Superior temporal gyrus (tissue), 1 donor: ENCODE measurements around the gene NCOA1.
"Not testable (repeated sequence)": the region's sequence is repeated elsewhere in the genome, so short reads cannot be mapped to it uniquely, and the experiment has no call there.

Experiments used
- DNase-seq: peaks from one replicate; pipeline ENCODE4 v3.0.0-alpha.2; 2016; ENCODE audit errors: extremely low spot score

The NCOA1 gene

DNA sequence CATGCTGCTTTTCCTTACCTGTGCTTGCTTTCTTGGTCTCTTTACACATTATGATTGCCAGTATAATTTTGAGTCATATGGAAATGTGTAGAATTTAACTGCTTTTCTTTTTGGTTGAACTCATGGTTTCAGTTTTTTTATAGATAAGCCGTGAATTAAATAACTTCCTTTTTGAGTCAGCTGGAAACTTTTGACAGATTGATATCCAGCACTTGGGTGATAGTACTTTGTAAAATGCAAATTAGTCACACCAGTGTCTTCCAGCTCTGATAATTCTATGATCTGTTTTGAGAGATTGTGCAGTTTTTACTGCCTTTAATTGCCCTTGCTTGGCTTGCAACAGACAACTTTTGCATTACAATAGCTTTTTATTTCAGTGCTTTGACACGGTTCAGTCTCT lies 86.4 kb downstream of the NCOA1 start:
- no peak for DNase-seq

- DNase-seq: no peak
These were observed 88.2 kb downstream of the NCOA1 start for GRCh38 chr2:24579053-24579803.

DNA sequence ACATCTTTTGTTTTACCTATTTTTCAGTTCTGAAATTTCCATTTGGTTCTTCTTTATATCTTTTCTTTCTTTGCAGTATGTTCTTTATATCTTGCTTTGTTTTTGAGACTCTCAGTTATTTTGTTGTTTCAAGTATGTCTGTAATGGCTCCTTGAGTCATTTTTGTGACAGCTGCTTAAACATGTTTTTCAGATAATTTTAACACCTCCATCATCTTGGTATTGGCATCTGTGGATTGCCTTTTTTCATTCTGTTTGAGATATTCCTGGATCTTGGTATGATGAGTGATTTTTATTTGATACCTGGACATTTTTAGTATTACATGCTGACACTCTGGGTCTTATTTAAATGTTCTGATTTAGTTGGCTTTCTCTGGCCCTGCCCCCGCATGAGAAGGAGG lies 89.5 kb downstream of the NCOA1 start:
- no peak for DNase-seq

DNA sequence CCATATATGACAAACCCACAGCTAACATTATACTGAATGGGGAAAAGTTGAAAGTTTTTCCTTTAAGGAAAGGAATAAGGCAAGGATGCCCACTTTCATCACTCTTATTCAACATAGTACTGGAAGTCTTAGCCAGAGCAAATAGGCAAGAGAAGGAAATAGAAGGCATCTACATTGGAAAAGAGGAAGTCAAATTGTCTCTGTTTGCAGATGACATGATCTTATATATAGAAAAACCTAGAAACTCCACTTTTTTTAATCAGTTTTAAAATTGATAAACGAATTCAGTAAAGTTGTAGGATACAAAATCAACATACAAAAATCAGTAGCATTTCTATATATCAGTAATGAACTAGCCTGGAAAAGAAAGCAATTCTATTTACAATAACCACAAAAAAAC lies 90.9 kb downstream of the NCOA1 start:
- DNase-seq: not testable (repeated sequence)

GRCh38 chr2:24586955-24587354 lies 95.9 kb downstream of the NCOA1 start:
- DNase-seq: no peak

GRCh38 chr2:24588294-24588693 lies 97.2 kb downstream of the NCOA1 start:
- DNase-seq: no peak

- no peak for DNase-seq
These were observed 101.5 kb downstream of the NCOA1 start for GRCh38 chr2:24592441-24593100.

GRCh38 chr2:24594283-24594682 lies 103.2 kb downstream of the NCOA1 start:
- no peak for DNase-seq

GRCh38 chr2:24597181-24597870 lies 106.3 kb downstream of the NCOA1 start:
- no peak for DNase-seq

DNA sequence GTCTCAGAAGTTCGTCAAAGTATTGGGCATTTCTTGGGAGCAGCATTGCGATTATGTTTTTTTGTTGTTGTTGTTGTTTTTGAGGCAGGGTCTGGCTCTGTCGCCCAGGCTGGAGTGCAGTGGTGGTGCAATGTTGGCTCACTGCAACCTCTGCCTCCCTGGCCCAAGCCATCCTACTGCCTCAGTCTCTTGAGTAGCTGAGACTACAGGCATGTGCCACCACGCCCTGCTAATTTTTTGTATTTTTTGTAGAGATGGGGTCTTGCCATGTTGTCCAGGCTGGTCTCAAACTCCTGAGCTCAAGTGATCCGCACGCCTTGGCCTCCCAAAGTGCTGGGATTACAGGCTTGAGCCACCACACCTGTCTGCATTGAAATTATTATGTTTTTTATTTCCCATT lies 109.1 kb downstream of the NCOA1 start:
- DNase-seq: not testable (repeated sequence)

DNA sequence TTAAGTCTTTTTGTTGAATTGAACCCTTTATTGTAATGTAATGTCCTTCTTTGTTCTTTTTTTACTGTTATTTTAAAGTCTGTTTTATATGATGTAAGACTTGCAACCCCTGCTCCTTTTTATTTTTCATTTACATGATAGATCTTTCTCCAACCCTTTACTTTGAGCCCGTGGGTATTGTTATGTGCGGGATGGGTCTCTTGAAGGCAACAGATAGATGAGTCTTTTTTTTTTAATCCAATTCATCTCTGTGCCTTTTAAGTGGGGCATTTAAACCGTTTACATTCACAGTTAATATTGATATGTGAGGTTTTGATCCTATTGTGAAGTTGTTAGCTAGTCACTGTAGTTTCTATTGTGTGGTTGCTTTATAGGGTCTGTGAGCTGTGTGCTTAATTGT lies 120.6 kb downstream of the NCOA1 start:
- no peak for DNase-seq

DNA sequence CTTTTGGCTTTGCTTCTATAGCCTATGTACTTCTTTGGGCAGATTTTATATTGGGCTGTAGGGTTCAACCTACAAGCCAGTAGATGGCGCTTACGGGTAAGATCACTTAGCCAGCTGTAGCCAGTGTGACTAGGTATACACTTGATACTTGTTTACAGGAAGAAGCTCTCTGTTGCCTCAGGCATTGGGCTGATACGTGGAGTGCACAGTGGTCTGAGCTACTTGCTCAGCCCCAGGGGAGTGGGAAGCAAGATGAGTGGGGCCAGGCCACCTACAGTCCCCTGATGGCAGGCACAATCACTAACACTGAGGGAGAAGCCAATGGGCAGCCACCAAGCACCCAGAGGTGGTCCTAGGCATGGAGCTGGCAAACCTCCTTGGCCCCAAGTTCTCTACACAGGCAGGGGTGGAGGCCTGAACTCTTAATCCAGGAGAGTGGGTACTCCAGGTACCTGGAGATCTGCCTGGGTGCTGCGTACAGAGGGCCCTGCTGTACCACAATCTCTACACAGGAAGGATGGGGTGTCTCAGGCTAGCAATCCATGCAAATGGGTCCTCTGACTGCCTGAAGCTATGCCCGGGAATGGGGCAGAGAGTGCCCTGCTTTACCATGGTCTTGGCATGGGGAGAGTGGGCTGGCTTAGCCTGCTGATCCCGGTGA lies 122.2 kb downstream of the NCOA1 start:
- no peak for DNase-seq

- no peak for DNase-seq
These were observed 125.6 kb downstream of the NCOA1 start for GRCh38 chr2:24616616-24617015.

- no peak for DNase-seq
These were observed 126.4 kb downstream of the NCOA1 start for GRCh38 chr2:24617424-24617823.

DNA sequence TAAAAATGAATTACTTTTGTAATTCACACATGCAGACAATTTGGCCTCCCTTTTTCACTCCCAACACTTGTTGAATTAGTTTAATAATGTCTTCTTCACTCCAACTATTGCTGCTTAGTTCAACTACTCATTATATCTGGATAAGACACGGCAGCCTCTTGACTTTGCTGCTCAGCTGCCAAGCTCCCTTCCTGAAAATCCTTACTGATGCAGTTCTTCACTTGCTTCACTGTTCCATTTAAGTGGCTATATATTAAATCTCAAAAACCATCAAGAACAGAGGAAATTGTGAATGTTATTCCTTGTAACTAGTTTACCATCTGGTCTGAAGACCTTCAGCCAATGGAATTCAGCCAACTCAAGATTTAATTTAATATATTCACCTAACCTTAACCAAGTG lies 127.1 kb downstream of the NCOA1 start:
- DNase-seq: no peak

- DNase-seq: no peak
These were observed 127.6 kb downstream of the NCOA1 start for GRCh38 chr2:24618680-24619079.

DNA sequence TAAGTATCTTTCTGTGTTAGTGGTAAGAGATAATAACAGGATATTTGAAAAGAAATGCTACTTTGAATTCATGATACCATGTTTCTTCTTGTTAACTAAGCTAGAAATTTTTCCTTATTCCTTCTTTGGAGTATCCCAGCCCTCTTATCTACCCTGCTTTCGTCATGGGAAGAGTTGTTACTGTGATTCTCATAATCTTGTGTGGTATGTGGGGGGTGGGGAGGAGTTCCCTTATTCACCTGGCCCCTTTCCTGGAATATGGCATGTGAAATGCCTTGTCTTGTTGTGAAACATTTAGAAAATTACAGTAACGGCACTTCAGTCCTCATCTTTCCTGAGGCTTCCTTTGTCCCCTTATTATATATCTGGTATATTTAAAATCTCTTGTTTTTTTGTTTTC lies 129.9 kb downstream of the NCOA1 start:
- DNase-seq: no peak

DNA sequence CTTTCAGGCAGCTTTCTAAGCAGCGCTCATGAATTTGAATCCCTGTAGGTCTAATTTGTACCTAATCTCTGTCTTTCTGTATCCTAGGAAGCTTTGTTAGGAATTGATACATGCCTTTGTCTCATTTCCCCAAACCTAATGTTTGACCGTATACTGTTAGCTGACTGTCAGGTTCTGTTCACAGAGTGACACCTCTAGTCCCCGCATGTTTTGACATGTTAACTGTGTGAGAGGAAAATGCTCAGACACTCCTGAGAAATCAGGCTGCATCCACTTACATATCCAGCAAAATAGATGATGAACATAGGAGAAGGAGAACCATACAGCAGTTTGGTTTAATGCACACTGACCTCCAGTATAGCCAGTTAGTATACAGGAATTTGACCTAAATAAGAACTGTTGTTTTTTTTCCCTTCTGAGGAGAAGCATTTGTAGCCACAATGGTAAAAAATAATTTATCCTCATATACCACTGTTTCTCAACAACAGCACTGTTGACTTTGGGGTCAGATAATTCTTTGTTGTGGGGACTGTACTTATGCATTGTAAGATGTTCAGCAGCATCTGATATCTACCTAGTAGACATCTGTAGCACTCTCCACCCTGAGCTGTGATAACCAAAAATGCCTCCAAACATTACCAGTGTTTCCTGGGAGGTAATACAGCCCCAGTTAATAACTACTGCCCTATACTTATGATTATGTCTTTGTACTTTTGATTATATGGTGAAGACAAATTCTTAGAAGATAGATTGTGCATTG lies 130.9 kb downstream of the NCOA1 start:
- DNase-seq: no peak

- DNase-seq: no peak
These were observed 132.5 kb downstream of the NCOA1 start for GRCh38 chr2:24623535-24623934.

DNA sequence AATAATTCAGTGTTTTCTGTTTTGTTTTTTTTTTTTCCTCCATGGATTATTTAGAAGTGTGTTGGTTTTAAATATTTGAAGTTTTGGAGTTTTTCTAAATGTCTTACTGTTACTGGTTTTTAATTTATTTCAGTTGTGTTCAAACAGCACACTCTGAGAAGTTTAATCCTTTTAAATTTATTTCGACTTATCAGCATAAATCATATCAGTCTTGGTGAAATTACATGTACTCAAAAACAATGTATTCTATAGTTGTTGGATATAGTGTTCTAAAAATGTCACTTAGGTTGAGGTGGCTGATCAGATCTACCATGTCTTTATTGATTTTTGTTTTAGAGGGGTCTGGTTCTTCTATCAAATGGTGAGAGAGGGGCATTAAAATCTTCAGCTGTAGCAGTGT lies 134.7 kb downstream of the NCOA1 start:
- DNase-seq: no peak

DNA sequence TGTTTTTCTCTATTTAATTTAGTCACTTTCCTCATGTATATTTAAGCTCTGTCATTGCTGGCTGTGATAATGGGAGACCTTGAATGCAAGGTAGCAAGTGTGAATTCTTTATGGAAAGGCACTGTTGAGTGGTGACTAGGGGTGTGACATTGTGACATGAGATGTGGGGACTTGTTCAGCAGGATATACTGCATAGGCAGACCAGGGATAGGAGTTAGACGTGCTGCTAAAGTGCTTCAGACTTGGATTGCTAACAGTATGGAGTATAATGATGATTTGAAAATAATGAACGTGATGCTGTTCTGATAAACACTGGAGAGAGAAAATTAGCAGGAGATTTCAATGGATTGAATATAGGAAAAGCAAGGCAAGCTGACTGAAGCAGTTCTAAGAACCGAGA lies 135.1 kb downstream of the NCOA1 start:
- no peak for DNase-seq

DNA sequence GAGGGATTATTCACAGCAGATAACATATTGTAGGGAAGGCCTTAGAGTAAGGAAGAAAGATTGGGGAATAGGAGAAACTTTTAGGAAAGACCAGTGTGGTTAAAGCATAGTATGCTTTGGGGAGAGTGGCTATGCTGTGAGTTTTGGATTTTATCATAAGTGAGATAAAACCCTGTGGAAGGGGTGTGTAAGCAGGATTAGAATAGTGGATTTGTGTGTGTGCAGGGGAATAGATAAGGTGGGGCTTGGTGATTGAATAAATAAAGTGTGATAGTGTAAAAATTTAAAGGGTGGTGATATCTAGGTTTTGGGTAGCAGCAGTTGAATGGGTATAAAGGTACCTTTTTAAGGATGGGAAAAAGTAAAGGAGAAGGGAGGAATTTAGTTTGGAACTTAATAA lies 137.7 kb downstream of the NCOA1 start:
- no peak for DNase-seq
